GM10248 (cell line): Measurements from ENCODE around the gene TRMU.

Source experiments
- CTCF ChIA-PET: fragments of 300-600 bp; sonication (Branson Sonifier 250); formaldehyde crosslinking; extraction: SDS; loops from one replicate; lab custom pipeline; 2021; ENCODE audit warnings: antibody characterized with exemption; lab: Yijun Ruan, JAX
- POLR2A ChIA-PET: fragments of 350-650 bp; sonication (Branson Sonifier 250); formaldehyde crosslinking; extraction: SDS; loops from one replicate; lab custom pipeline; 2020; ENCODE audit warnings: antibody characterized with exemption; lab: Yijun Ruan, JAX
- DNase-seq: peaks from one replicate; pipeline ENCODE4 v3.0.0; 2012; ENCODE audit errors: extremely low spot score
- TF ChIP-seq, protein P1 (sequence below): IDR thresholded peaks from 2 replicates; pipeline ENCODE4 v1.5.1; 2012; ENCODE audit warnings: mild to moderate bottlenecking, low read depth; ENCODE audit errors: extremely low read depth, missing control alignments, control extremely low read depth

The TRMU gene

DNA sequence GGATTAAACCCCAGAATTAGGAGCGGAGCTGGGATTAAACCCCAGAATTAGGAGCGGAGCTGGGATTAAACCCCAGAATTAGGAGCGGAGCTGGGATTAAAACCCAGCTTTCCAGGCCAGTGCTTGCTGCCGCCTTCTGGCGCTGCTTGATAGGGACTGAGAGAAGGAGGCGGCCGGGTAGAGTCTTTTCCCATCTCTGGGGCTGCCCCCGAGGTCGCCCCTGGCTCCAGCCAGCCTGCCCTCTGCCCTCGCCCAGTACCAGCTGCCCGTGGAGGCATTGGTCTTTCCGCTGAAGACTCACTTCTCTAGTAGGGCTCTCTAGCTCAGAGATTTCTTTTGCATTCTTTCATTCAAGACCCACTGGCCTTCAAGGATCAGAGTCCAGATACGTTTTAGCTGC lies 5.2 kb downstream of the TRMU start:
- POLR2A ChIA-PET: no interaction called here
- TF ChIP-seq, protein P1, sequence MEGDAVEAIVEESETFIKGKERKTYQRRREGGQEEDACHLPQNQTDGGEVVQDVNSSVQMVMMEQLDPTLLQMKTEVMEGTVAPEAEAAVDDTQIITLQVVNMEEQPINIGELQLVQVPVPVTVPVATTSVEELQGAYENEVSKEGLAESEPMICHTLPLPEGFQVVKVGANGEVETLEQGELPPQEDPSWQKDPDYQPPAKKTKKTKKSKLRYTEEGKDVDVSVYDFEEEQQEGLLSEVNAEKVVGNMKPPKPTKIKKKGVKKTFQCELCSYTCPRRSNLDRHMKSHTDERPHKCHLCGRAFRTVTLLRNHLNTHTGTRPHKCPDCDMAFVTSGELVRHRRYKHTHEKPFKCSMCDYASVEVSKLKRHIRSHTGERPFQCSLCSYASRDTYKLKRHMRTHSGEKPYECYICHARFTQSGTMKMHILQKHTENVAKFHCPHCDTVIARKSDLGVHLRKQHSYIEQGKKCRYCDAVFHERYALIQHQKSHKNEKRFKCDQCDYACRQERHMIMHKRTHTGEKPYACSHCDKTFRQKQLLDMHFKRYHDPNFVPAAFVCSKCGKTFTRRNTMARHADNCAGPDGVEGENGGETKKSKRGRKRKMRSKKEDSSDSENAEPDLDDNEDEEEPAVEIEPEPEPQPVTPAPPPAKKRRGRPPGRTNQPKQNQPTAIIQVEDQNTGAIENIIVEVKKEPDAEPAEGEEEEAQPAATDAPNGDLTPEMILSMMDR: no peak
- no peak for DNase-seq
- CTCF ChIA-PET: interaction anchor here (1.0 to 1.3 kb wide), 3 partner anchors 15 to 334 kb away, joined by 4 to 5 read pairs (median 5); no protein-coding TSS in a partner anchor

DNA sequence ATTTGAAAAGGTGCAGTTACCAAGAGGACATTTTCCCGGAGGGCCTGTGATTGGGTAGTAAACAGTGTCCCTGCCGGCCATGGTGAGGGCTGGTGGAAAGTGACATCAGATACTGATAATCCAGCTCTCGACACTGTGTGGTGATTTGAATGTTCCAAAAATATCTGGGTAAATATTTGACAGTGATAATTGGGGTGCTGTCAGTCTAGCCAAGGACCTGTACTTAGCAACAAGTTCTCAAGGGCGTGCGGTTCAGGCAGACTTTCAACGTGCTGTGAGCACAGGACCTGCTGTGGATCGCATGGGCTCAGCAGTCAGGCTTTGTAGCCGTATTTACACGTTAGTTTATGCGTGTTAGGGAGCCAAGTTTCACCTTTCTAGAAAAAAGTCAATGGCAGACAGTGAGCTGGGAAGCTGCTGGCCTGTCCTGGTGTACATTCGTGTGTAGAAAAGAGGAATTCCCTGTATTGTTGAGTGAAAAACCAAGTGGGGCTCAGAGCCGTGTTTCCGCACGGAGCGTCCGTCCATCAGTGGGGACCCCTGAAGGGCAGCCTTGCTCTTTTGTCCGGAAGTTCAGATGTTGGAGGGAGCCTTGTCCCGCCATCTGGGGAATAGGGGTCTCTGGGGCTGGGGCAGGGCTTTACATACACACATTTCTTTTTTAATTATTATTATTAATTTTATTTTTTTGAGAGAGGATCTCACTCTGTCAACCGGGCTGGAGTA lies 11.3 kb downstream of the TRMU start:
- CTCF ChIA-PET: interaction anchor here (1.0 kb wide), 1 partner anchor 21 kb away, joined by 3 read pairs; no protein-coding TSS in a partner anchor
- TF ChIP-seq, protein P1: no peak
- no peak for DNase-seq
- POLR2A ChIA-PET: no interaction called here

DNA sequence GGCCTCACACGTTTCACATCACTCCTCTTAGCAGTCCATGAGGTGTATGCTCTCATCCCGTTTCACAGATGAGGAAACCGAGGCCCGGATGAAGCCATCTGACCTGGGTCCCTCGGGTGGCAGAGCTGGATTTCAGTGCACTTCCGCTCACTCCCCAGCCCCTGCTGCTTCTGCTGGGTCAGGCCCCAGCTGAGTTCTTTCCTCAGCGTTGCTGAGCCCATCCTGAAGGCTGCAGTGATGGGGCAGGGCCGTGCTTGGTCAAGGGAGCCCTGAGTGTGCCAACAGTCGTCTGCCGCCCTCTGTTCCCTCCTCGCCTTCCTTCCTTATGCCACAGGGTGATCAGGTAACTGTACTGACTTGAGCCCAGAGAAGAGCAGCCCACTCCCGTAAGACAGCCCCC lies 12.1 kb downstream of the TRMU start:
- CTCF ChIA-PET: interaction anchor here (1.0 kb wide), 1 partner anchor 20 kb away, joined by 3 read pairs; no protein-coding TSS in a partner anchor
- POLR2A ChIA-PET: no interaction called here
- TF ChIP-seq, protein P1: no peak
- DNase-seq: no peak

DNA sequence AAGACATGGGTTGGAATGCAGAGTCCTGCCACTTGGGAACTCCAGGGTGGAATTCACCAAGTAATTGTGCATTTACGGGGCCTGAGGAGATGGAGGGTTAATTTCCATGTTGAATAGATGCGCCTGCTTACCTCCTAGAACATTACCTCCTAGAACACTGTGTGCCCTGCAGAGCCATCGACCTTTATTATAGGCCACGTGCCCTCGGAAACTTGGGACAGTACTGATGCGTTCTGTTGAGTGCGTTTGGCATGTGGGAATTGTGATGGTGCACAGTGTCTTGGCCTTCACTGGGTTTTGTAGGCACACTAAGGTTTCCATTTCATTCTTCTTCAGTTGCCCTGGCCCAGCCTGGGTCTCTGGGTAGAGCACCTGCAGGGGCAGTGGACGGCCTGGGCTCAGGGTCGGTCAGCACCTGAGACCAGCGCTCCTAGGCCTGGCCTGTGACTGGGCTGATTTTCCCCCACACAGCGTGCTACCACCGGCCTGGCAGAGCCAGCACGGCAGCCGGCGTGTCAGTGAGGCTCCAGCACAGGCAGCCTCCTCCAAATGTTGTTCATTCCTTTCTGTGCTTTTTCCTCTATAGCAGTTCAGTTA lies 12.7 kb downstream of the TRMU start:
- TF ChIP-seq, protein P1: no peak
- CTCF ChIA-PET: no interaction called here
- POLR2A ChIA-PET: no interaction called here

DNA sequence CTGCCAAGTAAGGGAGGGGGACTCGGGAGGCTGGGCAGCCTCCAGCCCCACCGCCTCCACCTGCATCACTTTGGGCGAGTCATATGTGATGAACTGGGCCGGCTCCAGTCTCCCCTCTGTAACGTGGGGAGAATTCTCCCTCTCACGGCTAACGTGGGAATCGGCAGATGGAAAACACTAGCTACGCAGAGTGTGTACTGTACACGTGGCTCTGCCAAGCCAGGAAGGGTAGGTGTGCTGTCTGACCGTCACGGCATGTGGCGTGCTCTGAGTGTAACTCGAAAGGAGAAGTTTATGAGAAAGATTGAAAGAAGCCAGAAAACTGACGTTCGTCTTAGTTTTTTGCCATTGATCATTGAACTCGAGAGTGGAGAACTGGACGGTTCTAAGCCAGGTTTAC lies 13.7 kb downstream of the TRMU start:
- TF ChIP-seq, protein P1: no peak
- POLR2A ChIA-PET: no interaction called here
- peak; percentile 58 for DNase-seq
- CTCF ChIA-PET: interaction anchor here (1.0 kb wide), 1 partner anchor 10 kb away, joined by 3 read pairs; no protein-coding TSS in a partner anchor

More for the DNA sequence above, 12.7 kb downstream of the TRMU start:
- DNase-seq: no peak

DNA sequence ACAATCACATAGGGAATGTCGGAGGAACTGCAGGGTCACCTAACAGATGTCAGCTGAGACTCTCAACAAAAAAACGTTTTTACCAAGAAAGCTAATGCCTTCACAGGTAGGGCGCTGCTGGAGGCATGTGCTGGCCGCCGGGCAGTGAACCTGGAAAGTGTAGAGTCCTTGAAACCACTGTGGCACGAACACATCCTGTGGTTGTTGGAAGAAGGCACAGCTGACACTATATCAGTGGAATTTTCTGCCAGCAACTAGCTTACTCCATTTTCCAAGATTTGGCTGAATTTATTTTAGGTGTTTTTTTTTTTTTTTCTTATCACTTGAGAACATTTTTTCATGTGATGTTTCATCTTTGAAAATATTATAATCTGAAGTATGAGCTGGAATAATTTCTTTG lies 14.2 kb downstream of the TRMU start:
- TF ChIP-seq, protein P1: no peak
- ChIA-PET POLR2A (no interaction called here), CTCF (interaction anchor here (1.0 kb wide), 1 partner anchor 11 kb away, joined by 3 read pairs; no protein-coding TSS in a partner anchor)
- no peak for DNase-seq
